Memory B cell (primary cell): ENCODE measurements around the gene TWSG1.

Source experiments
- ATAC-seq: fragments of 150-1000 bp; cut with Tn5 transposase; 2 replicates; pipeline ENCODE4 v1.10.0; 2021; ENCODE audit warnings: low read depth, mild to moderate bottlenecking, moderate library complexity
- DNase-seq, 2 donors: peaks; one replicate each; pipeline ENCODE4 v3.0.0; 2022; ENCODE audit warnings: low spot score in 2 of 2
- H3K27ac Mint-ChIP-seq: one replicate; pipeline ENCODE4 v1.8.0; 2022; ENCODE audit warnings: mild to moderate bottlenecking, moderate library complexity, mixed read lengths
- H3K27me3 Mint-ChIP-seq: one replicate; pipeline ENCODE4 v1.8.0; 2022; ENCODE audit warnings: mixed read lengths
- H3K36me3 Mint-ChIP-seq: one replicate; pipeline ENCODE4 v1.8.0; 2022; ENCODE audit warnings: mild to moderate bottlenecking, mixed read lengths
- H3K4me1 Mint-ChIP-seq: one replicate; pipeline ENCODE4 v1.8.0; 2022; ENCODE audit warnings: mixed read lengths
- H3K4me3 Mint-ChIP-seq: one replicate; pipeline ENCODE4 v1.8.0; 2022; ENCODE audit warnings: mild to moderate bottlenecking, moderate library complexity, mixed read lengths
- H3K9me3 Mint-ChIP-seq: one replicate; pipeline ENCODE4 v1.8.0; 2022; ENCODE audit warnings: mixed read lengths

TWSG1 gene

DNA sequence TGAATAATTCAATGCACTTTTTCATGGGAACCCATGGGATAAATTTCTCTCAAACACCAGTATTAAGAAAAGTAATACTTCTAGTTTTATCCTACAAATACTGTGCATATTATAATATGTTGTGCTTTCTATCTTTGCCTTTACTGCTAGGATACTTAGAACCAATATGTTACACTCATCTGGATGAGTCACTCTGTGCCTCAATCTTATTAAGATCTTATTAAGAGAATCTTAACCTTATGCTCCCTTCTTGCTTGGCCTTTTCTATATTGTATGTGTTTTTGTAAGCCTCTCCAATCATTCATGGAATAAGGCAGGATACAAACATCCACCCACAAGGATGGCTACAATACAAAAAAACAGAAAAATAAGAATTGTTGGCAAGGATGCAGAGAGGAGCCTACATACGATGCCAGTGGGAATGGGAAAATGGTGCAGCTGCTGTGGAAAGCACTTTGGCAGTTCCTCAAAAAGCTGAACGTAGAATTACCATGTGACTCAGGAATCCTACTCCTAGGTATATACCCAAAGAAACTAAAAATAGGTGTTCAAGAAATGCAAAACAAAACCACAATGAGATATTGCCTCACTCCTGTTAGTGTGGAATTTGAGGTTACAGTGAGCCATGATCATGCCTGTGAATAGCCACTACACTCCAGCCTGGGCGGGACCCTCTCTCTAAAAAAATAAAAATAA is 10.7 kb upstream of the TWSG1 start:
- Mint-ChIP-seq H3K4me3 (no peak overlapping the region), H3K4me1 (no peaks in the 10 kb centered on the region), H3K27me3 (peaks cover 20% of the 10 kb centered on the region), H3K36me3 (peaks cover 4% of the 10 kb centered on the region), H3K9me3 (peaks cover 10% of the 10 kb centered on the region), H3K27ac (no peak overlapping the region)
- DNase-seq (no peak), ATAC-seq (no peak)

DNA sequence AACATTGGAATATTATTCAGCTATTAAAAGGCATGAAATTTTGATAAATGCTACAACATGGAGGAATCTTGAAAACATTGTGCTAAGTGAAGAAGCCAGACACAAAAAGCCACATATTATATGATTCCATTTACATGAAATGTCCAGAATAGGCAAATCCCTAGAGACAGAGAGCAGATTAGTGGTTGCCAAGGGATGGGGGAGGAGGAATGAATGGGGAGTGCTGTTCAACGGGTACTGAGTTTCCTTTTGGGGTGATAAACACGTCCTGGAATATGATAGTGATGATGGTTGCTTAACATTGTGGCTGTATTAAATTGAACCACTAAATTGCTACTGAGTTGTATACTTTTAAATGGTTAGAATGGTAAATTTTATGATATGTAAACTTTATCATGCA is 8.9 kb upstream of the TWSG1 start:
- ATAC-seq = no peak
- no peak overlapping the region for H3K27ac Mint-ChIP-seq
- H3K27me3 Mint-ChIP-seq = peaks cover 18% of the 10 kb centered on the region
- no peak overlapping the region for H3K4me3 Mint-ChIP-seq
- no peak for DNase-seq
- peaks cover 2% of the 10 kb centered on the region for H3K36me3 Mint-ChIP-seq
- peaks cover 5% of the 10 kb centered on the region for H3K9me3 Mint-ChIP-seq
- H3K4me1 Mint-ChIP-seq = no peaks in the 10 kb centered on the region

DNA sequence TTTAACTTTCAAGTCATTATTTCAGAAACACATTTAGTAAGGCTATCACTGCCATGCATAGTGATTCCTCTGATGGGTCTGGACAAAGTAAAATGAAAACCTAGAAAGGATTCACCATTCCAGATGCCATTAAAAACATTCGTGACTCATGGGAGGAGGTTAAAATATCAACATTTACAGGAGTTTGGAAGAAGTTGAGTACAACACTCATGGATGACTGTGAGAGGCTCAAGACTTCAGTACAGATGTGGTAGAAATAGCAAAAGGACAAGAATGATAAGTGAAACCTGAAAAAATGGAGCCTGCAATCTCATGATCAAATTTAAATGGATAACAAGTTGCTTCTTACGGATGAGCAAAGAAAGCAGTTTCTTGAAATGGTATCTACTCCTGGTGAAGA is 5.8 kb upstream of the TWSG1 start:
- H3K4me1 Mint-ChIP-seq = peaks cover under 1% of the 10 kb centered on the region
- H3K27me3 Mint-ChIP-seq = peaks cover 3% of the 10 kb centered on the region
- no peak overlapping the region for H3K4me3 Mint-ChIP-seq
- no peak overlapping the region for H3K27ac Mint-ChIP-seq
- no peak for DNase-seq
- H3K9me3 Mint-ChIP-seq = peaks cover 5% of the 10 kb centered on the region
- no peak for ATAC-seq
- no peaks in the 10 kb centered on the region for H3K36me3 Mint-ChIP-seq

DNA sequence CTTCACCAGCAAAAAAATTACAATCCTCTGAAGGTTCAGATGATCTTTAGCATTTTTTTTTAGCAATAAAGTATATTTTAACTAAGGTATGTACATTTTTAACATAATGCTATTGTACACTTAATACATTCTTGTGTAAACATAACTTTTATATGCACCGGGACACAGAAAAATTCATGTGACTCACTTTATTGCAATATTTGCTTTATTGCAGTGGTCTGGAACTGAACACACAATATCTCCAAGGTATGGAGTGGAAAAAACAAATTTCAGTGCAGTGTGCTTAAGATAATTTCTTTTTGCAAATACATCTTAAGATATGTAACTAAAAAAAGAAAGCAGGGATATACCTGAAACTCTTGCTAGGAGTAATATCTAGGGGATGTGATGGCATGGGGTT is 5.1 kb upstream of the TWSG1 start:
- peaks cover 6% of the 10 kb centered on the region for H3K4me1 Mint-ChIP-seq
- peaks cover 3% of the 10 kb centered on the region for H3K27me3 Mint-ChIP-seq
- H3K9me3 Mint-ChIP-seq = peaks cover 6% of the 10 kb centered on the region
- ATAC-seq = no peak
- H3K4me3 Mint-ChIP-seq = no peak overlapping the region
- DNase-seq = no peak
- H3K27ac Mint-ChIP-seq = no peak overlapping the region
- no peaks in the 10 kb centered on the region for H3K36me3 Mint-ChIP-seq

DNA sequence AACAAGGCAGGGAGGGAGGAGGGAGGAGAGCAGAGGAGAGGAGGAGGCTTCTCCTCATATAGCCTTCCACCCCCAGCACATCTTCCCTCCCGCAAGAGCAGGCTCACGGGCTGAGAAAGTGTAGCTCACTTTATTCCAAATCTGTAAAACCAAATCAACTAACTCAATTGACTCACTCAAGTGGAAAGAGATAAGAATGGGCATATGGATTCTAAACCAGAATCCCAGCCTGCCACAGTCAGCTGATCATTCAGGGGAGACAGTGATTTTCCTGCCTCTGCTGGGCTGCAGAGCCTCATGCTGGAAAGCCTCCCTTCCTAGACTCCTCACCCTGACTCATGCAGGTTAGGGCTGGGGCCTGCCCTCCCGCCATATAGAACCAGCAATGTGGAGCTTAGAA is 4.2 kb upstream of the TWSG1 start:
- ATAC-seq = no peak
- Mint-ChIP-seq H3K27me3 (peaks cover 3% of the 10 kb centered on the region), H3K27ac (no peak overlapping the region), H3K36me3 (no peaks in the 10 kb centered on the region), H3K9me3 (peaks cover 6% of the 10 kb centered on the region), H3K4me3 (no peak overlapping the region), H3K4me1 (peaks cover 9% of the 10 kb centered on the region)
- DNase-seq = no peak

DNA sequence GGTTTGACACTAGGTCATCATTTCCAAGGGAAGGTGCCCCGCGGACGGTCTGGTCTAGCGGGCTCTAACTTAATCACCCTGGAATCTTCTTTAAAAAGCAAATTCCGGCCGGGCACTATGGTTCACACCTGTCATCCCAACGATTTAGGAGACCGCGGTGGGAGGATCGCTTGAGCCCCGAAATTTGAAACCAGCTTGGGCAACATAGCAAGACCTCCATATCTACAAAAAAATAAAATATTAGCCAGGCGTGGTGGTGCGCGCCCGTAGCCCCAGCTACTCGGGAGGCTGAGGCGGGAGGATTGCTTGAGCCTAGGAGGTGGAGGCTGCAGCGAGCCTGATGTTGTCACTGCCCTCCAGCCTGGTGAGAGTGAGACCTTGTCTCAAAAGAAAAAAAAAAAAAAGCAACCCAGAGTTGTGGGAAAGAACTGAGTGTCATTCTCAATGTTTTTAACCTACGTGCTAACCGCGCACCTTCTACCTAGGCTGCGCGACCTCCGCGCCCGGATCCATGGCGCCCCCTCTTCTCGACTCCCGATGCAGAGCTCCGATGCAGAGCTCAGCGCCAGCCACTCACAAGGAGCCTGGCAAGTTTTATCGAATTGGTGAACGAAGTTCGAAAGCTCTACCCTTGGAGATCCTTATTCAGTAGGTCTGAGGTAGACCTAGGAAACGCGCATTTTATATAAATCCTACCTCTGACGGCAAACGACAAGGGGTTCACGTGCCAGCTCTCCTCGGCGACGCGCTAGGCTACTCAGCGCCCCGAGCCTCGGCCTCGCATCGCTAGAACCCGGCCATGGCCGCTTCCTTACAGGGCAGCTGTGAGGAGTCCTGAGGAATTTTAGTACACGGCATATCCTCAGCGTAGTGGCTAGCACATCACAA is 888 bp upstream of the TWSG1 start:
- H3K4me1 Mint-ChIP-seq = peaks cover 10% of the 10 kb centered on the region
- H3K9me3 Mint-ChIP-seq = peaks cover 4% of the 10 kb centered on the region
- ATAC-seq (peak; percentile 24), DNase-seq (no peak)
- H3K27me3 Mint-ChIP-seq = no peaks in the 10 kb centered on the region
- peak overlapping the region; percentile 91 for H3K4me3 Mint-ChIP-seq
- H3K27ac Mint-ChIP-seq = peak overlapping the region; percentile 68
- H3K36me3 Mint-ChIP-seq = no peaks in the 10 kb centered on the region

DNA sequence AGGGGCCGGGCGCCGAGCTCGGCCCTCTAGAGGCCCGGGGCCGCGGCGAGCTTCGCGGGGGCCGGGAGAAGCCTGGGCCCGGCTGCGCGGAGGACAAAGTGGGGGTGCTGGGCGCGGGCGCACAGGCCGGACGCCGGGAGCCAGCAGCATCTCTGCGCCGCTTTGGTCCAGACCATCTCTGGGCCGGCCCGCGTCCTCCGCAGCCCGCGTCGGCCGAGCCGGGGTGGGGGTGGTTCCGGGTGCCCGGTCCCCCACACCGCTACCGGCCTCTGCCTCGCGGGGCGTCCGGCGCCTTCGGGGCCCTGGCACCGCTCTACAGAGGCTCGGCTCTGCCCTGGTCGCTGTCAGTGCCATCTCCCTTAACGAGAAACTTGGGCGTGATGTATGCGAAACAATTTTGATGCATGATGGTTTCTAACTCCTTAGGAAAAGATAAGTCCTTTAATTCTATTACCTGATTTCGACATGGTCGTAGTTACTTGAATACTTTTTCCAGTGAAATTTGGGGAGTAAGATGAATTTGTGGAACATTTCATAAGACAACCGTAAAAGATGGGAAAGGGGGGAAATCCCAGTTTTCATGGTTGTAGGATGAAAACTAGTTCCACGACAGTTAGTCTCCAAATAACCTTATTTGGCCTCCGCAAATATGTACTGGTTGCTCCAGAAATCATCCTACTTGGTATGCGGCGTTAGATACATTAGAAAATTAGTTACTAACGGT is 562 bp downstream of the TWSG1 start:
- Mint-ChIP-seq H3K9me3 (peaks cover 1% of the 10 kb centered on the region), H3K4me1 (peaks cover 10% of the 10 kb centered on the region), H3K27me3 (no peaks in the 10 kb centered on the region), H3K27ac (no peak overlapping the region), H3K4me3 (peak overlapping the region; percentile 91), H3K36me3 (no peaks in the 10 kb centered on the region)
- DNase-seq = peak in 1 of 2 donors; percentile 36
- ATAC-seq = peak; percentile 52

DNA sequence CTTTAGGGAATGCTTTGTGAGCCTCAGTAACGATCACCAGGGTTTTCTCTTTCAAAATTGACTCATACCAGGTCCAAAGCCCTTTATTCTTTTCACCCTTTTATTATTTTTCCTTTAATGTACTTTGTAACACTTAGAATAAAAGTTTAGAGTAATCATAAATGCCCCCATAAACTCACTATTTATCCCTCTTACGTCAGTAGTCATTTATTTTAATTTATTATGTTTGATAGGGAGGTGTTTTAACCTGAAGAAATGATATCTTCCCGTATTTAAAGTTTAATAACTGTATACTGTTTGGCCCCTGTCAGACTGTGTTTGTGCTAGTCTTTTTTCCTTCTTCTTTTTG is 1.1 kb downstream of the TWSG1 start:
- Mint-ChIP-seq H3K4me3 (peak overlapping the region; percentile 78), H3K27me3 (no peaks in the 10 kb centered on the region), H3K9me3 (peaks cover 1% of the 10 kb centered on the region), H3K4me1 (peaks cover 12% of the 10 kb centered on the region), H3K27ac (no peak overlapping the region), H3K36me3 (no peaks in the 10 kb centered on the region)
- DNase-seq (no peak), ATAC-seq (no peak)

DNA sequence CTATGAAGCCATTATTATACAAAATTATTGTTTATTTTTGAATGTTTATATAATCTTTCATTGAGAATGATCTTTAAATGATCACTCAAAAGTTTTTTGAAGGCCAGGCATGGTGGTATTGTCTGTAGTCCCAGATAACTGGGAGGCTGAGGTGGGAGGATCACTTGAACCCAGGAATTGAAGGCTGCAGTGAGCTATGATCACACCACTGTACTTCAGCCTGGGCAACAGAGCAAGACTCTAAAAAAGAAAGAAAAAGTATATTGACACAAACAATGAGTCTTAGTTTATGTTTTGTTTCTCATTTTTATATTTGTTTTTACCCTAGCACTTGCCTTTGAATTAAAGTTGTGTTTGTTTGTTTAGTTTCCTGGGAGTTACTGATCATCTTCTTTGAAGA is 2.3 kb downstream of the TWSG1 start:
- Mint-ChIP-seq H3K9me3 (peaks cover 1% of the 10 kb centered on the region), H3K36me3 (no peaks in the 10 kb centered on the region), H3K27ac (no peak overlapping the region), H3K27me3 (no peaks in the 10 kb centered on the region), H3K4me3 (no peak overlapping the region), H3K4me1 (peaks cover 12% of the 10 kb centered on the region)
- no peak for ATAC-seq
- DNase-seq = no peak

DNA sequence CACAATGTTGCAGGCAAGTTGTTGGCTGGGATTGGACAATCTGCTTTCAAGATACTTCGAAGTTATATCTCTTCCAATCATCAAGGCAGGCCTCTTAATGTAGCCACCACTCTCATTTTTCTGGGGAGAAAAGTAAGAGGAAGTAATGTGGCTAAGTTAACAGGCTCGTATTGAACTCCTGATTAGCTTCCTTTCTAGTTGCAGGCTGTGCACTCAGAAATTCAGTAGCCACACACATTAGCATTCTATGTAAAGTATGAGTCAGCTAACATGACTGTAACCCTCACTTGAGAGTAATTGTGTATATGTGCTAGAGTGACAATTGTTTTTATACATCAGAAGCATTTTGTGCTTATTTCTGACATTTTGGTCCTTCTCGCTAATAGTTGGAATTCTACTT is 3.3 kb downstream of the TWSG1 start:
- Mint-ChIP-seq H3K27me3 (no peaks in the 10 kb centered on the region), H3K4me1 (peaks cover 12% of the 10 kb centered on the region), H3K36me3 (no peaks in the 10 kb centered on the region), H3K9me3 (peaks cover 1% of the 10 kb centered on the region), H3K27ac (no peak overlapping the region), H3K4me3 (no peak overlapping the region)
- ATAC-seq (no peak), DNase-seq (no peak)

DNA sequence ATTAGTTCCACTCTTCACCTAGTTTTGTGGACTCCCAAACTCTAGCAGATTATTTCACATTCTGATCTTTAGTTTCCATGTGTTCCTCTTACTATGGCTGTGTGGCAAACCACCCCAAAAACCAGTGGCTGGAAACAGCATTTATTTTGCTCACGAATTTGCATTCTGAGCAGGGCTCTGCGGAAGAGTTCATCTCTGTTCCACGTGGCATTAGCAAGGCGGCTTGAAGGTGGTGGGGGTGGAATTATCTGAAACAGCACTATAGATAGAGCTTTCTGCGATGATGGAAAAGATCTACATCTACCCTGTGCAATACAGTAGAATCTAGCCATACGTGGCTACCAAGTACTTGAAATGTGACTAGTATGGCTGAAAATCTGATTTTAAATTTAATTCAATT is 5.9 kb downstream of the TWSG1 start:
- Mint-ChIP-seq H3K4me1 (peaks cover 5% of the 10 kb centered on the region), H3K36me3 (peaks cover 11% of the 10 kb centered on the region), H3K27ac (no peak overlapping the region), H3K4me3 (no peak overlapping the region), H3K9me3 (peaks cover 4% of the 10 kb centered on the region), H3K27me3 (no peaks in the 10 kb centered on the region)
- peak; percentile 46 for ATAC-seq
- no peak for DNase-seq

DNA sequence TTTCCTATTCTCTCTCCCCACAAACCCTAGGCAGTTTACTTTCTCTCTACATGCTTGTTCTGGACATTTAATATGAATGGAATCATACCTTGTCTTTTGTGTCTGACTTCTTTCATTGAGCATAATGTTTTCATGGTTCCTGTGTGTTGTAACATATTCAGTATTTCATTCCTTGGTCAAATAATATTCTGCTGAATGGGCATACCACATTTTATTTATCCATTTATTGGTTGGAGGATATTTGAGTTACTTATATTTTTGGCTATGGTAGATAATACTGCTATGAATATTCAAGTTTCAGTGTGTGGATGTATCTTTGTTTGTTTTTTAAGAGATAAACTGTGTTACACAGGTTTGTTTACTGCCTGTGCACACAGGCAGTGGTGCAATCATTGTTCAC is 9.0 kb downstream of the TWSG1 start:
- DNase-seq (no peak), ATAC-seq (no peak)
- no peak overlapping the region for H3K27ac Mint-ChIP-seq
- H3K4me1 Mint-ChIP-seq = peaks cover 11% of the 10 kb centered on the region
- H3K36me3 Mint-ChIP-seq = peaks cover 12% of the 10 kb centered on the region
- H3K9me3 Mint-ChIP-seq = peaks cover 4% of the 10 kb centered on the region
- H3K27me3 Mint-ChIP-seq = no peaks in the 10 kb centered on the region
- no peak overlapping the region for H3K4me3 Mint-ChIP-seq

DNA sequence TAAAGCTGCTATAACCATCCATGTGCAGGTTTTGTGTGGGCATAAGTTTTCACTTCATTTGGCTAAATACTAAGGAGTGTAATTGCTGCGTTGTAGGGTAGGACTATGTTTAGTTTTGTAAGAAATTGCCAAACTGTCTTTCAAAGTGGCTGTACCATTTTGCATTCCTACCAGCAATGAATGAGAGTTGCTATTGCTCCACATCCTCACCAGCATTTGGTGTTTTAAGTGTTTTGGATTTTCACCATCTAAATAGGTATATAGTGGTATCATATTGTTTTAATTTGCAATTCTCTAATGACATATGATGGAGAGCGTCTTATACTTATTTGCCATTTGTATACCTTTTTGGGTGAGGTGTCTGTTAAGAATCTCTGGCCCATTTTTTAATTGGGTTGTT is 12.2 kb downstream of the TWSG1 start:
- H3K36me3 Mint-ChIP-seq = peaks cover 12% of the 10 kb centered on the region
- no peaks in the 10 kb centered on the region for H3K27me3 Mint-ChIP-seq
- H3K27ac Mint-ChIP-seq = no peak overlapping the region
- ATAC-seq (no peak), DNase-seq (no peak)
- peaks cover 4% of the 10 kb centered on the region for H3K9me3 Mint-ChIP-seq
- H3K4me3 Mint-ChIP-seq = no peak overlapping the region
- peaks cover 10% of the 10 kb centered on the region for H3K4me1 Mint-ChIP-seq

DNA sequence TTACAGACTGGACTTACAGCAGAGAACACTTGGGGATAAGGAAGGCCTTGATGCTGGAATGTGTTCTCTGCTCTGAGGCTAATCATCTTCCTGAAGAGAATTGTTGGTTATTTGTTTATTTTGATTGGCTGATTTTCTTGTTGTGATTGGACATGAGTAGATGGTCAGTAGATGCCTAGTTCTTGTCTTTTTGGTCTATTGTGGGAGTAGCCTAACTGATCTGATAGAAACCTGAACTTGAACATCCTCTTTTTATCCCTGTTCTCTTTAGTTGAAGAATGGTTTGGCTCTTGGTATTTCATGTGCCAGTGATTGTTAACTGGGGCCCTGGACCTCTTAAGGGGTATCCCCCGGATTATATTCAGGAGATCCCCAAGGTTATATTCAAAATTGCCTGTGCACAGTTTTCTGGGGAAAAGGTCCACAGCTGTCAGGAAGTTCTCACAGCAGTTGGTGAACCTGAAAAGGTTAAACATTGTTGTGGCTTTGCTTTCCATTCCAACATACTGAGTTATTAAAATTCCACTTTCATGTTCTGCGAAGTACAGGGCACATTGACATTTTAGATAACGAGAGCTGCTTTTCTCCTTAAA is 13.6 kb downstream of the TWSG1 start:
- Mint-ChIP-seq H3K9me3 (peaks cover 4% of the 10 kb centered on the region), H3K36me3 (peaks cover 12% of the 10 kb centered on the region), H3K27me3 (no peaks in the 10 kb centered on the region), H3K4me1 (peaks cover 10% of the 10 kb centered on the region), H3K27ac (no peak overlapping the region), H3K4me3 (no peak overlapping the region)
- no peak for DNase-seq
- ATAC-seq = no peak
